PC-3 (cell line): ENCODE data around the gene HDHD5.

Source experiments
- EZH2 ChIP-seq: fragments of 300-600 bp; sonication (generic); IDR thresholded peaks from one replicate; pipeline ENCODE4 v1.6.1; 2017; ENCODE audit warnings: antibody characterized with exemption, mild to moderate bottlenecking, low read length; ENCODE audit not compliant: unreplicated experiment
- TF ChIP-seq, protein P1 (sequence below): fragments of 300-600 bp; sonication (generic); conservative IDR thresholded peaks from 2 replicates; pipeline ENCODE4 v1.5.1; 2017; ENCODE audit warnings: antibody characterized with exemption, low read depth, mild to moderate bottlenecking, low read length

DNA sequence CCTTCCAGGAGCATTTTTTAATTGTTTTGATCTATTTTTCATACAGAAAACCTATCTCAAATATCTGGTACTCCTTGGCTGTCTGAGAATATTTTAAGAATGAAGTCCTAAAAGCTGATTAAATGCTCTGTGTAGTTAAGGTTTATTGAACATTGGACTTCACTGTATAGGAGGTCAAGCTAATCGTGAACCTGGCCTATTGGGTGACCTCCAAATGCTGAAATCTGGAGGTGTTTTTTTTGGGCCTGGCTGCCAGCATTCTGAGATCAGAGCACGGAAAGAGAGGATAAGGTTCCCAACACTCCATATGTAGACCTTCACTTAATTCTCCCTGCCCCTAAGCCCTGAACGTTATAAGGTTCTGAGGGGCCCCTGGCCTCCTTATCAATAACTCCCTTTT is 66.0 kb downstream of the HDHD5 start:
- TF ChIP-seq, protein P1, sequence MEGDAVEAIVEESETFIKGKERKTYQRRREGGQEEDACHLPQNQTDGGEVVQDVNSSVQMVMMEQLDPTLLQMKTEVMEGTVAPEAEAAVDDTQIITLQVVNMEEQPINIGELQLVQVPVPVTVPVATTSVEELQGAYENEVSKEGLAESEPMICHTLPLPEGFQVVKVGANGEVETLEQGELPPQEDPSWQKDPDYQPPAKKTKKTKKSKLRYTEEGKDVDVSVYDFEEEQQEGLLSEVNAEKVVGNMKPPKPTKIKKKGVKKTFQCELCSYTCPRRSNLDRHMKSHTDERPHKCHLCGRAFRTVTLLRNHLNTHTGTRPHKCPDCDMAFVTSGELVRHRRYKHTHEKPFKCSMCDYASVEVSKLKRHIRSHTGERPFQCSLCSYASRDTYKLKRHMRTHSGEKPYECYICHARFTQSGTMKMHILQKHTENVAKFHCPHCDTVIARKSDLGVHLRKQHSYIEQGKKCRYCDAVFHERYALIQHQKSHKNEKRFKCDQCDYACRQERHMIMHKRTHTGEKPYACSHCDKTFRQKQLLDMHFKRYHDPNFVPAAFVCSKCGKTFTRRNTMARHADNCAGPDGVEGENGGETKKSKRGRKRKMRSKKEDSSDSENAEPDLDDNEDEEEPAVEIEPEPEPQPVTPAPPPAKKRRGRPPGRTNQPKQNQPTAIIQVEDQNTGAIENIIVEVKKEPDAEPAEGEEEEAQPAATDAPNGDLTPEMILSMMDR = no peak
- TF ChIP-seq EZH2 = no peak
